HAP-1 (cell line): ENCODE data around the gene DHCR7.

Experiments
- DNase-seq, 2 experiments: peaks; one replicate each; pipeline ENCODE4 v3.0.0-alpha.2; 2016 to 2020; ENCODE audit warnings: low spot score in 2 of 2
- H3K27me3 ChIP-seq: fragments of 250-450 bp; sonication (Bioruptor Pico); 2 replicates; pipeline ENCODE4 v1.5.1; 2020; ENCODE audit warnings: low read depth, mild to moderate bottlenecking, moderate library complexity
- H3K36me3 ChIP-seq: fragments of 250-450 bp; sonication (Bioruptor Pico); replicated peaks from 2 replicates; pipeline ENCODE4 v1.5.1; 2020; ENCODE audit warnings: mild to moderate bottlenecking
- H3K4me1 ChIP-seq: fragments of 250-450 bp; sonication (Bioruptor Pico); 2 replicates; pipeline ENCODE4 v1.5.1; 2020; ENCODE audit warnings: mild to moderate bottlenecking
- H3K4me3 ChIP-seq: fragments of 250-450 bp; sonication (Bioruptor Pico); 2 replicates; pipeline ENCODE4 v1.5.1; 2020; ENCODE audit warnings: mild to moderate bottlenecking, moderate library complexity
- H3K9me3 ChIP-seq: fragments of 250-450 bp; sonication (Bioruptor Pico); 2 replicates; pipeline ENCODE4 v1.5.1; 2020; ENCODE audit warnings: mild to moderate bottlenecking, moderate library complexity
- in situ Hi-C: fragments of 300-500 bp; cut with MboI; formaldehyde crosslinking; loops from 3 replicates; pipeline ENCODE4 v1.14.3; 2020; ENCODE audit warnings: low sequenced_read_pairs, inconsistent platforms, mixed read lengths

Gene DHCR7

DNA sequence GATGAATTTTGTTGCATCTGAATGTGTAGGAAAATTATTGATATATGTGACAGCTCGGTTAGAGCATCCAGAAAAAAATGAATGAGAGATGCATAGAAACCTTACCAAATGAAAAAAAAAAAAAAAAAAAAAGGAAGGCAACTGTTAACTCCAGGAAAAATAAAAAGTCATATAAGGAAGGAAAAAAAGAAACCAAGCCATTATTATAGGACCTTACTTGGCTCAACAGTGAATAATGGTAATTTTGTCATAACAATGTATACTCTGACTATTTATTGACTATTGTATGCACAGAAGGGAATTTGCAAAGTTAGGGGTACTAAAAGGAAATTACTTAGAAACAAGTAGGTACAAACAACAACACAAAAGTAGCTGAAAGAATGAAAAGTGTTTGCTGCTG lies 2.0 kb downstream of the DHCR7 start:
- DNase-seq, result no peak
- Histone ChIP-seq H3K4me3 (no peak overlapping the region), H3K4me1 (peaks cover 20% of the 10 kb centered on the region), H3K36me3 (peaks cover 60% of the 10 kb centered on the region), H3K9me3 (peaks cover 7% of the 10 kb centered on the region; the same call in 1 of the 2 replicates), H3K27me3 (no peaks in the 10 kb centered on the region)
- in situ Hi-C loops, result no loop called here

DNA sequence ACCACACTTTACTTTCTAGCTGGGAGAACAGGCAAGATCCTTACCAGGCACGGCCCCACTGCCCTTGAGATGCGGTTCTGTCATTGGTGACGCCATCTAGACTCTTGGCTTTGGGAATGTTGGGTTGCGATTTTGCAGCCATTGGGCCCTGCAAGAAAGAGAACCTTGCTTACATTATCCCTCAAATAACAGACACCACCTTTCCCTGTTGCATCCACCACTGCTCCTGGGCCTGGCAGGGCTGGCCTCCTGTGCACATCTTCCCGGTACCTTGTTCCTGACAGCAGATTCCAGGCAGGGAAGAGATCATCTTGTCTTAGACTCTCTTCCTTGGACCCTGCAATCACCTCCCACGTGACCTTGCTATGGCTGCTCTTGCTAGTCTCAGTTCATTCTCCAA lies 3.4 kb downstream of the DHCR7 start:
- in situ Hi-C loops, result no loop called here
- H3K36me3 ChIP-seq, result peaks cover 69% of the 10 kb centered on the region
- no peaks in the 10 kb centered on the region for H3K27me3 ChIP-seq
- DNase-seq, result no peak
- peaks cover 7% of the 10 kb centered on the region for H3K4me1 ChIP-seq
- H3K4me3 ChIP-seq, result no peak overlapping the region
- peaks cover 7% of the 10 kb centered on the region; the same call in 1 of the 2 replicates for H3K9me3 ChIP-seq

DNA sequence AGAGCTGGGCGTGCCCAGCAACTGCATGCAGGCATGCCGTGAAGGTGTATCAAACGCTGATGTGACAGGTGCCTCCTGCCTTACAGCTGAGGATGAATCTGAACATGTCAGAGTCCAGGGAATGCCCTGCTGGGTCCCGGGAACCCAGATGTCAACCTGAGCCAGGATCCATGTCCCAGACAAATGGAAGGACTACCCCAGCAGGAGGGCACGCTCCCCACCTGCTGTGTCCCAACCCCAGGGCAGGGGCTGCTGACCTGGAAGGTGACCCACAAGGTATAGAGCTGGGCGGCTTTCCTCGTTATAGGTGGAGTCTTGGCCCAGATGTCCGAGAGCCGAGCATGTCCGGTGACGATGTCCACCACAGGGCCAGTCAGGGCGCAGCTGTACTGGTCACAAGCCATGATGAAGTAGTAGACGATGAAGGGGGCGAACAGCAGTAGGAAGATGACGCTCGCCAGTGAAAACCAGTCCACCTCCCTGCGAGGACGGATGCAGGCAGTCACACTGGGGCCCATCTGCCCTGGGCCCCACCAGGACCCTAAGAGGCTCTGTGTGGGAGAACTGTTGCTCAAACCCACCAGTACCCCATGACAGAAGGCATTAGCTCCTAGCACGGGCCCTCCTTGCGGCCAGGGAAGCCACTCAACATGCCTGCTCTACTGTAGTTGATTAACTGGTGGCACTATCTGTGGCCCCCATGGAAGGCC lies 4.3 kb downstream of the DHCR7 start:
- H3K27me3 ChIP-seq, result no peaks in the 10 kb centered on the region
- in situ Hi-C loops, result no loop called here
- no peak for DNase-seq
- no peak overlapping the region for H3K4me3 ChIP-seq
- H3K4me1 ChIP-seq, result peaks cover 6% of the 10 kb centered on the region
- peaks cover 7% of the 10 kb centered on the region; the same call in 1 of the 2 replicates for H3K9me3 ChIP-seq
- peaks cover 78% of the 10 kb centered on the region for H3K36me3 ChIP-seq

DNA sequence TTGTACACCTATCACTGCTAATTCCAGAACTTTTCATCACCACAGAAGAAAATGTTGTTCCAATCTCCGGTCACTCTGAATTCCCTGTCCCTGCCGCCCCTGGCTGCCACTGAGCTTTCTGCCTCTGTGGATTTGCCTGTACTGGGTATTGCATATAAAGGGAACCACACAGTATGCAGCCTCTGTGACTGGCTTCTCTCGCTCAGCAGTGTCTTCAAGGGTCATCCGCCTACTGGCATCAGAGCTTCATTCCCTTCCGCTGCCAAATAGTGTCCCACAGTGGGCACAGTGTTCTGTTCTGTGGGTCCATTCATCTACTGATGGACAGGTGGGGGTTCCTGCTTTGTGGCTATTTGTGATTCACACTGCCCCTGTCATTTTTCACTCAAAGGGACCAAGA lies 5.3 kb downstream of the DHCR7 start:
- DNase-seq, result no peak
- Histone ChIP-seq H3K36me3 (peaks cover 87% of the 10 kb centered on the region), H3K27me3 (no peaks in the 10 kb centered on the region), H3K4me3 (no peak overlapping the region), H3K4me1 (peaks cover 6% of the 10 kb centered on the region), H3K9me3 (peaks cover 7% of the 10 kb centered on the region; the same call in 1 of the 2 replicates)
- in situ Hi-C loops, result no loop called here

DNA sequence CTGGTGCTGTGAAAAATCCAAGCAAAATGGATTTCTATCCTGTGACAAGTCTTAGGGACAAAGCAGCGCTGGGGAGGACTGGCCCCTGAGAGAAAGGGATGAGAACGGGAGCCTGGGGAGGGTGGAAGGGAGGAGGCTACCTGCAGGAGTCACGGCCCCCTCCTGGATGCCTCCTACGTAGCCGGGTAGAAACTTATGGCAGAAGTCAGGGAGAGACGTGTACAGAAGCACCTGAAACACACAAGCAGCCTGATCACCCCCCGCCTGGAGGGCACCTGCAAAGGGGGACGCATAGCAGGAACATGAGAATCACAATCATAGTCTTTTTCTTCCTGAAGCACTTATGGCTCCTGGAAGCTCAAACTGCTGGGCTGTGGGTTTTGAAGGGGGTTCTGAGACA lies 6.1 kb downstream of the DHCR7 start:
- H3K4me3 ChIP-seq, result no peak overlapping the region
- DNase-seq, result no peak
- no peaks in the 10 kb centered on the region for H3K27me3 ChIP-seq
- H3K36me3 ChIP-seq, result peaks cover 92% of the 10 kb centered on the region
- in situ Hi-C loops, result no loop called here
- H3K4me1 ChIP-seq, result peaks cover 1% of the 10 kb centered on the region
- H3K9me3 ChIP-seq, result peaks cover 7% of the 10 kb centered on the region; the same call in 1 of the 2 replicates

DNA sequence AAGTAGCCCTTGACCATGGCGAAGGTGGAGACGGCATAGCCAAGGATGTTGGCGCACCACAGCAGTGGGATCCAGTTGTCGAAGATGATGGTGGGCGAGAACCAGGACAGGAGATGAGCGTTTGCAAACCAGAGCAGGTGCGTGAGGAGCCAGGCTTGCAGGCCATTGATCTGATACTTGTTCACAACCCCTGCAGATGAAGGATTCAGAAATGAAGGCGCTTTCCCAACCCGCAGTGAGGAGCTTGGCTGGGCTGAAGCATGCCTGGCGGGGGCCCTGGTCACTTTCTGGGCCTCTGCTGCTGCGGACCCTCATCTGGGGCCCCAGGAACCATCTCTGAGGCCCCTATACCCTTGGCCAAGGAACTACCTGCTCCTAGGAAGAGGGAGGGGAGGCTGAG lies 6.9 kb downstream of the DHCR7 start:
- DNase-seq, result no peak
- Histone ChIP-seq H3K36me3 (peaks cover 90% of the 10 kb centered on the region), H3K4me3 (no peak overlapping the region), H3K4me1 (no peaks in the 10 kb centered on the region), H3K9me3 (peaks cover under 1% of the 10 kb centered on the region; the same call in 1 of the 2 replicates), H3K27me3 (no peaks in the 10 kb centered on the region)
- in situ Hi-C loops, result no loop called here

DNA sequence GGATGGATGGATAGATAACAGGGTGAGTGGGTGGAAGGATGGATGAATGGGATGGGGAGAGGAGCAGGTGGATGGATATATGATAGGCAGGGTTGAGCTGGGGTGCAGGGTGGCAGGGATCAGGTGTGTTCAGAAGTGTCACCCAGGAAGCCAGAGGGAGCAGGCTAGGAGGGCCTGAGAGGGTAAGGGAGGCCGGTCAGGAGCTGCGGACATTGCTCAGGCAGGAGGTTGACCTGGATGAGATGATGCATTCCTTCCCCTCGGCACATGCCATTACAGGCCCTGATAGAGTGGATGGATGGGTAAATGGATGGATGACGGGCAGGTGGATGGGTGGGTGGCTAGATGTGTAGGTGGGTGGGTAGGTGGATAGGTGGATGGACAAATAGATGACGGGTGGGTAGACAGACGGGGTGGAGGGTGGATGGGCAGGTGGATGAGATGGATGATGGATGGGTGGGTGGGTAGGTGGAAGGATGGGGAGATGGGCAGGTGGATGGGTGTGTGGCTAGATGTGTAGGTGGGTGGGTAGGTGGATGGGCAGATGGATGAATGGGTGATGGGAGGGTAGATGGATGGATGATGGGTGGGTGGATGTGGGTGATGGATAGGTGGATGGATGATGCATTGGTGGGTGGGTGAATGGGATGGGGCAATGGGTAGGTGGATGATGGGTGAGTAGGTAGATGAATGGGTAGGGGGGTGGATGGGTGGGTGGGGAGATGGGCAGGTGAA lies 8.0 kb downstream of the DHCR7 start:
- Histone ChIP-seq H3K27me3 (no peaks in the 10 kb centered on the region), H3K4me3 (no peak overlapping the region), H3K9me3 (no peaks in the 10 kb centered on the region), H3K4me1 (no peaks in the 10 kb centered on the region), H3K36me3 (peaks cover 92% of the 10 kb centered on the region)
- no peak for DNase-seq
- in situ Hi-C loops, result no loop called here

DNA sequence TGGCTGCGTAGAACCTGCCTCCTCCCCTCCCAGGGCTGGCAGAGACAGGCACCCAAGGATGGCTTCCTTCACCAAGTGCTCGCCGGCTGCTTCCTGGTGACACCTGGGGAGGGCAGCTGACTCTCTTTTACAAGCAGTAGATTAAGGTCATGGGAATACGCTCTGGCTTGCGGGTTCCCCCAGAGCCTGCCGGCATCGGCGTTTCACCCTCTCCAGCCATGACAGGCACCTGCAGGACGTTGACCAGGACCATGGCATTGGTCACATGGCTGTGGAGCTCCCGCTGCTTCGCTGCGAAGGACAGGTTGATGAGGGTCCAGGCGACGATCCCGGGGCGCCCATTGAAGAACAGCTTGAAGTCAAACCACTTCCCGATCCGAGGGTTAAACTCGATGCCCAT lies 9.5 kb downstream of the DHCR7 start:
- Histone ChIP-seq H3K4me1 (no peaks in the 10 kb centered on the region), H3K36me3 (peaks cover 79% of the 10 kb centered on the region)
- in situ Hi-C loops, result no loop called here

DNA sequence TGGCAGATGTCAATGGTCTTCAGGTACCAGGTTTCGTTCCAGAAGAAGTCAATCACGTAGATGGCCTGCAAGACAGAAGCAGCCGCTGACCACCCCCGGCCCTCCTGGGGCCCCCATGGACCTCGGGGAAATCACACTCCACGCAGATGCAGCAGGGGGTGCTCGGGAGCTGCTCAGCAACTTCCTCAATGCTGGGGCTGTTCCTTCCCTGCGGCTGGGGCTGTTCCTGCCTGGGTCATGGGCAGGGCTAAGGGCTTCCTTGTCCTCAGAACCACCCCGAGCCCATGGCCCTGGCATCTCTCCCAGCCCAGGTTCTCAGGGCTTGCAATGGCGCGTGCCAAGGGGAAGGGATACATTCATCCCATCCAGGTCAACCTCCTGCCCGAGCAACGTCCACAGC lies 10.3 kb downstream of the DHCR7 start:
- H3K36me3 ChIP-seq, result peaks cover 72% of the 10 kb centered on the region
- no peak for DNase-seq
- in situ Hi-C loops, result no loop called here
- H3K4me3 ChIP-seq, result no peak overlapping the region
- no peaks in the 10 kb centered on the region for H3K9me3 ChIP-seq
- no peaks in the 10 kb centered on the region for H3K4me1 ChIP-seq
- H3K27me3 ChIP-seq, result no peaks in the 10 kb centered on the region

More for the DNA sequence above, 9.5 kb downstream of the DHCR7 start:
- Histone ChIP-seq H3K27me3 (no peaks in the 10 kb centered on the region), H3K9me3 (no peaks in the 10 kb centered on the region), H3K4me3 (no peak overlapping the region)
- DNase-seq, result no peak

DNA sequence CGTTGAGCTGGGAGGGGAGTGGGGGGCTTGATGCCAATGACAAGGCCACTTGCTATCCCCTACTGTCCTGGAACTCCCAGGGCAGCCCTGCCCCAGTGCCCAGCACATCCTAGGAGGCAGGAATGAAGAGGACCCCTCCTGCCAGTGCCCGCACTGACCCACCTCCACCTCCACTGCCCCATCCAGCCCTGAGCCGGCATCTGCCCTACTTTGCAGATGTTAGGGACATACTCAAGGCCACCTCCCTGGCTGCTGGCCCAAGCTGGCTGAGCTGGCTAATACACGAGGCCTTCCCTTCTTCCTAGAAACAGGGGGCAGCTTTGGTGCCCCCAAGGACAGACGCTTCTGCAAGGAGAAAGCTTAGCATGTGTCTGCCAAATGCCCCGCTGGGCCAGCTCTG lies 10.8 kb downstream of the DHCR7 start:
- no peaks in the 10 kb centered on the region for H3K4me1 ChIP-seq
- in situ Hi-C loops, result no loop called here
- H3K4me3 ChIP-seq, result no peak overlapping the region
- peaks cover 67% of the 10 kb centered on the region for H3K36me3 ChIP-seq
- no peaks in the 10 kb centered on the region for H3K9me3 ChIP-seq
- DNase-seq, result no peak
- H3K27me3 ChIP-seq, result no peaks in the 10 kb centered on the region

DNA sequence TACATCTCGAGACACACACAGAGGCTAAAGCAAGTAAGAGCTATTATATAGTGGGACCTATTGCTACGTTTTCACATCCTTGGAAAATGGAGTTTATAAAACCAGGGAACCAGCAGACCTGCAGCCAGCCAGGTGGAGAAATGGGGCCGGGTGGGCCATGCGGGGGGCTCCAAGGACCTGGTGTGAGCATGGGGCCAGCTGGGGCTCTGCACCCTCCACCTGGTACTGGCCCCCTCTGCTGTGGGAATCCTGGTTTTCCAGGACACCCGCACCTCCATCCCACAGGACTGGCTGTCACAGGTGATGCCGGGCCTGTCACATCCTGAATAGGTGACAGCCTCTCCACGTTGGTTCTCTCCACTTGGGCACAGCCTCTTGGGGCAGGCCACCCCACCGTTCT lies 11.3 kb downstream of the DHCR7 start:
- Histone ChIP-seq H3K27me3 (no peaks in the 10 kb centered on the region), H3K36me3 (peaks cover 62% of the 10 kb centered on the region), H3K4me3 (no peak overlapping the region), H3K9me3 (no peaks in the 10 kb centered on the region), H3K4me1 (no peaks in the 10 kb centered on the region)
- in situ Hi-C loops, result no loop called here
- no peak for DNase-seq

DNA sequence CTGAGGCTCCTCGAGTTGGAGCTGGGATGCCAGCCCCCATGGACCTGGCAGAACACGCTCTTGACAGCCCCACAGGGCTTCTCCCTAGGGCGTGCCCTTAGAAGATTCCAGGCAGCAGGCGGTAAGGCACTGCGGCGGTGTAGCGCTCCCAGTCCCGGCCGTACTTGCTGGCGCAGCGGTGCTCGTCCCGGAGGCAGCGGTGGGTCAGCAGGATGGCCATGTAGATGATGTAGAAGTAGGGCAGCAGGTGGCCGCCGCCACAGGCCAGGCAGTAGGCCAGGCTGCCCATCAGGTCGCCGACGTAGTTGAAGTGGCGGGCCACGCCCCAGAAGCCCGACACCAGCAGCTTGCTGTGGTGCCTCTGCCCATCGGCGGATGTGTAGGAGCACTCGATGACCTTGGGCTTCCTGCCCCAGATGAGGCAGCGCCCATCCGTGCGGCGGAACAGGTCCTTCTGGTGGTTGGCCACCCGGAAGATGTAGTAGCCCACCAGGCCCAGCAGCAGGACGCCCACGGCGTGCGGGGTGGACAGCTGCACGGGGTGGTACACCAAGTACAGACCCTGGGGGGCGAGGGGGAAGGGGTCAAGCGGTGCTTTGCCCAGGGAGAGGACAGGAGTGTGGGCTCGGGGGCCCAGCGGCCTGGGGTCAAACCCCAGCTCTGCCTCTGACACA lies 12.8 kb downstream of the DHCR7 start:
- H3K9me3 ChIP-seq, result no peaks in the 10 kb centered on the region
- no peaks in the 10 kb centered on the region for H3K4me1 ChIP-seq
- no peaks in the 10 kb centered on the region for H3K27me3 ChIP-seq
- DNase-seq, result no peak
- no peak overlapping the region for H3K4me3 ChIP-seq
- in situ Hi-C loops, result no loop called here
- peaks cover 50% of the 10 kb centered on the region for H3K36me3 ChIP-seq

DNA sequence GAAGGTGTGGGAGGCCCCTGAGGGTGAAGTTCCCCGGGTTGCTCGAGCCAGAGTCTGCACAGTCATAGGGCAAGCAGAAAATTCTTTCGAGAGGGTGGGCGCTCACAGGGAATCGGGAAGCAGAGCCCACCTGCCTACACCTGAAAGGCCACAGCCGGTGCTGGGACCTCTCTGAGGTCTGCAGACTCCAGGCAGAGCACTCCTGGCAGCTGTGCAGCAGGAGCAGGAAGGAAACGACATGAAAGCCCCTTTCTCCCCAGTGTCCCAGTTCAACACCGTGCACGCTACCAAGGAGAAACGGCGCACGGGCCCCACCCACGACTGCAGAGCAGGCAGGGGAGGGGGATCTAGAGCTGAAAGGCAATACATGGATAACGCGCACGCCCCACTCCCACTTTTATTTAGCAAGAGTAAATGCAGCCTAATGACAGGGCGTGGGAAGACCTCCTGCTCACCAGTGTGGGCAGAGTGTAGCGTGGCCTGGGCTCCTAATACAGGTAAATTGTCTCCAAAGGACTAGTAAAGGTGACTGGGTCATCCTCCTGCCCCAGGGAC lies 13.5 kb downstream of the DHCR7 start:
- in situ Hi-C loops, result no loop called here
- Histone ChIP-seq H3K27me3 (no peaks in the 10 kb centered on the region), H3K9me3 (no peaks in the 10 kb centered on the region), H3K36me3 (peaks cover 44% of the 10 kb centered on the region), H3K4me1 (no peaks in the 10 kb centered on the region), H3K4me3 (no peak overlapping the region)
- no peak for DNase-seq
